ENCODE data around the gene PLTP. TPM values are rescaled to one million over a fixed set of nuclear protein-coding genes. Genes with fewer than 3 reads are reported as not detected.
A peak's percentile ranks its signal among the peaks of the same experiment; 100 is the strongest.

The PLTP gene
- total and polyA plus RNA-seq, 2 of the 13 experiments (the other 11 are each of a cell fraction or from before 2014, with no cell fraction given): 16.9 to 28.6 TPM

DNA sequence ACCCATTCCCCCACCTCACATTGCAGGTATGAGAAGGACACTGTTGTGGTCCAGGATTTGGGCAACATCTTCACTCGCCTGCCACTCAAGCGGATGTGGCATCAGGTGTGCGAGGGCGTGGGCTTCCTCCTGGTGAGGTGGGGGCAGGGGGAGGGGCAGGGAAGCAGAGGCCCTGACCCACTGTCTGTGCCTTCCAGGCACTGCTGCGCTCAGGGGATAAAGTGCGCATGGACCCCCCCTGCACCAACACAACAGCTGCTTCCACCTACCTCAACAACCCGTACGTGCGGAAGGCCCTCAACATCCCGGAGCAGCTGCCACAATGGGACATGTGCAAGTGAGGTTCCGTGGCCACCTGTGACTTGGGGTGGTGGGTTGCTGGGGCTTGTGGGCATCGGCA is 17.2 kb downstream of the PLTP start:
- ATAC-seq (no peak), DNase-seq (ENCODE audit: low spot score) (no peak), FAIRE-seq (no peak)
- no peak overlapping the region for H3K9ac ChIP-seq (ENCODE audit: insufficient read depth, low read depth, low read length)
- H3K9me3 ChIP-seq (ENCODE audit: low read length): no peaks in the 10 kb centered on the region
- no peaks in the 10 kb centered on the region for H3K27me3 ChIP-seq (ENCODE audit: control insufficient read depth in 1 of 2, insufficient read depth in 2 of 2, low read length in 2 of 2)
- H3K27ac ChIP-seq (ENCODE audit: extremely low read length, insufficient read depth, low read length): no peak overlapping the region
- CTCF ChIA-PET (ENCODE audit: low intra/inter-chr PET ratio, low total read pairs): no interaction called here
- peaks cover 51 to 63% of the 10 kb centered on the region in 2 experiments for H3K36me3 ChIP-seq (replicated peaks in 1 of 2; ENCODE audit: control insufficient read depth in 1 of 2, insufficient read depth in 2 of 2, low read length in 2 of 2)
- POLR2A ChIA-PET: interaction anchor here (7.3 to 8.1 kb wide), 3 partner anchors 13 to 32 kb away, joined by 74 to 164 read pairs (median 100); partner anchors contain the start of gene PLTP
- no peak overlapping the region for H3K4me3 ChIP-seq (replicated peaks in 1 of 3; ENCODE audit: insufficient read depth in 1 of 3, low read depth in 2 of 3, low read length in 3 of 3)
- TF ChIP-seq SKI (IDR thresholded peaks at IDR 0.05; ENCODE audit: partially characterized antibody): no peak
- TF ChIP-seq FLYWCH1 (CRISPR knock-in tag; IDR thresholded peaks at IDR 0.05): no peak
- peak; percentile 44 for TF ChIP-seq AGO1 (IDR thresholded peaks at IDR 0.05; ENCODE audit: low read depth, low read length, poor library complexity, severe bottlenecking)
- TF ChIP-seq POLR2A (IDR thresholded peaks at IDR 0.05; ENCODE audit: insufficient read depth in 1 of 2, low read depth in 2 of 2, low read length in 2 of 2): peak; percentile 20 to 45; a peak in 1 of 4 replicates
- TF ChIP-seq YEATS4 (CRISPR knock-in tag; IDR thresholded peaks at IDR 0.05; ENCODE audit: borderline replicate concordance): no peak
- no peak for TF ChIP-seq SNAPC2 (CRISPR knock-in tag; IDR thresholded peaks at IDR 0.05)
- 0 out of 2 replicates have a peak, but pooled peaks have one; percentile 10 for TF ChIP-seq ZNF768 (CRISPR knock-in tag; IDR thresholded peaks at IDR 0.05)
- TF ChIP-seq ETS1 (CRISPR knock-in tag; IDR thresholded peaks at IDR 0.05): no peak
- peak; percentile 93 for TF ChIP-seq AGO2 (optimal IDR thresholded peaks at IDR 0.05; ENCODE audit: low read depth, low read length)
- TF ChIP-seq ZNF709 (CRISPR knock-in tag; IDR thresholded peaks at IDR 0.05): no peak
- no peak overlapping the region for H3K4me2 ChIP-seq (ENCODE audit: low read depth, low read length)
- WGBS (ENCODE audit: low lambda C conversion rate): 77% methylated on average over 6 of the region's 12 CpGs
- intact Hi-C loops (cut with micrococcal nuclease; ENCODE audit: unreplicated experiment) (no loop called here), in situ Hi-C loops (cut with HindIII; ENCODE audit: extremely low pct_ligation_motif_present, low pct_unique_long_range_greater_than_20kb) (loop anchor here (5.0 kb wide), 2 partner anchors 38 to 68 kb away; partner anchors contain the start of gene PCIF1)
- H4K20me1 ChIP-seq (ENCODE audit: insufficient read depth, low read length): no peaks in the 10 kb centered on the region
- H2AFZ ChIP-seq (ENCODE audit: low read length): no peak overlapping the region
- H3K4me1 ChIP-seq (ENCODE audit: insufficient read depth, low read length): peaks cover 26% of the 10 kb centered on the region
- BruUV-seq (replicated peaks): no TSS peak
- H3K79me2 ChIP-seq (ENCODE audit: insufficient read depth, low read length): peaks cover 23% of the 10 kb centered on the region

All from HepG2 (cell line).